GM18499 (cell line): ENCODE data around the gene TMEM179.

Experiments
- ATAC-seq: cut with Tn5 transposase; IDR thresholded peaks from one replicate; pipeline ENCODE4 v1.9.1; 2021; ENCODE audit warnings: moderate number of reproducible peaks; ENCODE audit not compliant: insufficient read depth, unreplicated experiment

The TMEM179 gene

DNA sequence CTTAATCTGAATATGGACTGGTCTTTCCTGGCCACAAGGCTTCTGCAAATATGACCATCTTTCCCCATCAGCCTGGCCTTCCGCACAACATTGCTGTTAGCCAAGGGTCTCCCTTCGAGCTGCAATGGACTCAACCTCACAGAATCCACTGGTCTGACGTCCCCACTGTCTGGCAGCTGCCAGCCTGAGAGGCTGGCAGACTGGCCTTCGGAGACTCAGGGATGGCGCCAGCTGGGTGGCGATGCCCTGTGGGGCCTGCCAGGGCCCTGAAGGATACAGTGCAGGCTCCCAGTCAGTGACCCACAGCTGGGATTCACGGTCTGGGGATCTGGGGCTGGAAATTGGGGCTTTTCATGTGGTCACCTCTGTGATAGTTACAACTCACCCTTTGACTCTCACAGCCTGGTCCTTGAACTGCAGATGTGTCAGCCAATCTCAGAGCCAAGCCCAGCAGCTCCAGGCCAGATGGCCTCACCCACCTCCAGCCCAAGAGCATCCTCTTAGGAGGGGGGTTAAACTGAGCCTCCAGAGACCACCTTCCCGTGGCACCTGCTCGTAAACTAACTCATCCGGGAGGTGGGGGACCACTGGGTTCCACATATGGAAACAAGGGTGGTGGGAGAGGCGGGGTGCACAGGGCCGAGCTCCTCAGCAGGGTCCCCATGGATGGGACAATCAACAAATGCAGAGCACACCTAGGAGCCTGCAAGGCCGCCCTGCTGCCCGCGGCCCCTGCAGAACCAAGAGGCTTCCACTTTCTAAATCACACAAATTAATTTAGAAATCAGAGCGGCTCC, 46.1 kb downstream of the TMEM179 start:
- no peak for ATAC-seq

DNA sequence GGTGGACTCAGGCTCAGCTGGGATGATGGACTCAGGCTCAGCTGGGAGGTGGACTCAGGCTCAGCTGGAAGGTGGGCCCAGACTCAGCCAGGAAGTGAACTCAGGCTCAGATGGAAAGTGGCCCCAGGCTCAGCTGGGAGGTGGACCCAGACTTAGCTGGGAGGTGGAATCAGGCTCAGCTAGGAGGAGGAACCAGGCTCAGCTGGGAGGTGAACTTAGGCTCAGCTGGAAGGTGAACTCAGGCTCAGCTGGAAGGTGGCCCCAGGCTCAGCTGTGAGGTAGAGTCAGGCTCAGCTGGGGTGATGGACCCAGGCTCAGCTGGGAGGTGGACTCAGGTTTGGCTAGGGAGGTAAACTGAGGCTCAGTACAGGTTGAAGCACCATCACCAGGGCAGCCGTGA, 46.8 kb downstream of the TMEM179 start:
- ATAC-seq, result no peak

DNA sequence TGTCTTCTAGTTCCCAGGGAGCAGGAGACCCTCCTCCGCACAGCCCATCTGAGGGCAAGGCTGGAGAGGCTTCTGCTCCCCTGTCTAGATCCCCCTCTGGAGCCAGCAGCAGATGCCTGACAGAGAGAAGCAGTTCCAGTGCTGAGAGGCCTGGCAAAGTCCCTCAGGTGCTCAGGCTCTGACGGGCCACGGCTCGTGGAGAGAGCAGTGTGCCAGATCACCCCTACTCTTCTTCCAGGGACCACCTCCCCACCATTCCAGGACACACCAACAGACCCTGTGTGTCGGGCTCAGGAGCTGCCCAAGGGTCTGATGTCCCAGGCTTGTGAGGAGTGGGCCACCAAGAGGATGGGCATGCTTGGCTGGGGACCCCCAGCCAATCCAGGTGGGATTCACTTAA, 47.5 kb downstream of the TMEM179 start:
- ATAC-seq, result no peak

DNA sequence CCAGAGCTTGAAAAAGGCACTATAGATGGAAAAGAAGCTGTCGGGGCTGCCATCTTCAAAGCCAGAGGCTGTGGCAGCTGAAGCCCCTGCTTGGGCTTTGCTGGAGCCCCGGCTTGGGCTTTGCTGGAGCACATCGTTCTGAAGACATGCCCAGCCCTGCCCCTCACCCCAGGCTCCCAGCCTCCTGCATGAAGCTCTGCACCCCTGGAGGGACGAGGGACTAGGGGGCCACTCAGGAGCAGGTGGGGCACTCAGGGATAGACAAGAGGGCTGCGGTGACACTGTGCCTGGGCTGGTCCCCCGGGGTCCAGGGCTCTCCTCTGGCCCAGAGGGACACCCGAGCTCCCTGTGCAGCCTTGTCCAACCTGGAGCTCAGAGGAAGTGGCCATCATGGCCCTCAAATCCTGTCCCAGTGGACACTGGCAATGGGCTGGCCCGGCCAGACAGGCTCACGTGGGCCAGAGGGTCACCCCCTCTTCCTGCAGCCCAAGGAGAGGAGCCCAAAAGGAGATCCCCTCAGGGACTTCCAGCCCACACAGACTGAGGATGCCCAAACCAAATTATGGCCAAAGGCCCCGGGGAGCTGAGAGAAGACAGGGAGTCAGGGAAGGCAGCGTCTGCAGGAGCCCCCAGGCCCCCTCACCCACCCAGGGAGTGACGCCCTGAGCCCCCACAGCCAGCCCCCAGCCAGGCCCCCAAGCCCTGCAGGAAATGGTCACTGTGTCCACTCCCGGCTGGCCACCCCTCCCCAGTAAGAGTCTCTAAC, 48.1 kb downstream of the TMEM179 start:
- no peak for ATAC-seq

DNA sequence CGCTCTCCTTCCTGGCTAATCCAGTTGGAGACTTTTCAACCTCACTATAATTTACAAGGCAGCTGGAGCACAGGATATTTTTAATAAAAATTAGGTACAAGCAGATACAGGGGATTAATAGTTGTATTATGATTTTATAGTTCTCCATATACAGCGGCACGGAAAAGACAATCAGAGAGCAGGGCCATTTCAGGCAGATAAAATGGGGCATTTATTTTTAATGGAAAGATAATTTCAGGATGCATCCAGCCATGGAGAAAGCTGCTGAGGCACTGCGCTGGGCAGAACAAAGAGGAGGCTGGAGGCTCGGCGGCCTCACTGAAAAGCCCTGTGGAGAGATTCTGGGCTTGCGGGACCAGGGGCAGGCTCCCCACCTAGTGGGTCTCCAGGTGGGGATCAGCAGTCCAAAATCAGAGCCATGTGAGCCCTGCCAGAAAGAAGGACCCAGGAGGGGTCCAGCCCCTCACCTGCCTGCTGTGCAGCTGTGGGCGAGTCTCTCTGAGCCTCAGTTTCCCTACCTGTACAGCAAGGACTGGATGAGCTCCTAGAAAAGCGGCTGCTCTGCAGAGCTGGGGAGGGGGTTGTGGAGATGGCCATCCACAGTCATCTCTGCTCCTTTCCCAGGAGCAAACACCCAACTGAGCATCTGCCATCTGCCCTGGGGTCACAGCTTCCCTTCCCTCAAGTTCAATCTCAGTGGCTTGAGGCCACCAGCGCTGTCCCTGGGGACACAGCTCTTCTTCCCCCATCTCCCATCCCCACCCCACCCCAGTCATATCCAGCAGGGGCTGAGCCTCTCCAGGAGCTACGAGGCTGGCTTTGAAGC, 48.9 kb downstream of the TMEM179 start:
- ATAC-seq, result no peak

DNA sequence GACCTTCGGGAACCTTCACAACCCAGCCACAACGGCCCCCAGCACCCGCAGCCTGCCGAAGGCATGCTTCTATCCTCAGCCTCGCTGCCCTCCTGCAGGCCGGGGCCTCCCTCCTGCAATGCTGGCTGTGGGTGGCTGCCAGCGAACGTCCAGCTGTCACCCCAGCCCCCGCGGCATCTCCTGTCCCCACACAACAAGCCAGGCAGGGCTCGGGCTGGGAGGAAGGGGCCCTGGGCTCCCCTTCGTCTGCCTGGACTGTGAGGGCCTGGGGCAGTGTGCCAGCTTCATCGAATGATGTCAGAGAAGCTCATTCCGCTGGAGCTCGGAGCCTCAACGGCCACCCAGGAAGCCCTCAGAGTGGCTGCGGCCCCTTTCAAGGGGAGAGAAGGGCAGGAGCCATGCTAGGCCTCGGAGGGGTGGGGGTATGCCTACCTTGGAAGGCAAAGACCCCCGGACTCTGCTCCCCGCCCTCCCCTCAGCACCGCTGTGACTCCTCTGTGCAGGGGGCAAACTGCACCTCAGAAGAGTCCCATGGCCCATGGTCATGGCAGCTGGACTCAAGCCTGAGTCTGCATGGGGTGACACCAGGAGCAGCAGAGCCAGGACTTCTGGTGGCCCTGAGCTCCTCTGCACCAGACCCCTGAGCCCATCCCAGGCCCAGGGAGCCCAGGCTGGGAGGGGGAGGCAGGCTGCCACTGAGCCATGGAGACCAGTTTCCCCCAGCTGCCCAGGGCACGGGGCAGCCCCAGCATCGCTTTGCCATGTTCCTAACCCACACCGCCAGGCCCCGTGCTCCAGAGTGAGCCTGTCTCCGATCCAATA, 49.8 kb downstream of the TMEM179 start:
- ATAC-seq, result no peak

DNA sequence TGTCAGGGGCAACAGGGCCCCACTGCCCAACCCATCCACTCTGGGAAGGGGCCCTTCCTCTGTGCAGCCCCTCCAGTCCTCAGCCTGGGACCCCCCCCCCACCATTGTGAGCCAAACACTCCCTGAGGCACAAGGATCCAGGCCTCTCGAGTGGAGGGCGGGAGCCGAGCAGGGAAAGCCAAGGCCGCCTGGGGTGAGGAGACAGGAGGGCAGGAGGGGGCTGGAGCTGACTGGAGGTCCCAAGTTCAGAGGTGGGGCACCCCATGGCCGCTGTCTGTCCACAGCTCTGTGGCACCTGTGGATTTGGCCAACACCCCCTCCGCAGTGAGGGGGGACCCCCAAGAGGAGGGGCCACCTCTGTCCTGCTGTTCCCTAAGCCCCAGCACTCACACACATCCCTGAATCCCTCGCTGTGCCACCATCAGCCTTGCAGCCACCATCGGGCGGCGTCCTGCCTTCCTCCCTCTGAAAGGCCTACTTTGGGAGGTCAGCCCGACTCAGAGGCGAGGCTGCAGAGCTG, 50.4 kb downstream of the TMEM179 start:
- no peak for ATAC-seq

DNA sequence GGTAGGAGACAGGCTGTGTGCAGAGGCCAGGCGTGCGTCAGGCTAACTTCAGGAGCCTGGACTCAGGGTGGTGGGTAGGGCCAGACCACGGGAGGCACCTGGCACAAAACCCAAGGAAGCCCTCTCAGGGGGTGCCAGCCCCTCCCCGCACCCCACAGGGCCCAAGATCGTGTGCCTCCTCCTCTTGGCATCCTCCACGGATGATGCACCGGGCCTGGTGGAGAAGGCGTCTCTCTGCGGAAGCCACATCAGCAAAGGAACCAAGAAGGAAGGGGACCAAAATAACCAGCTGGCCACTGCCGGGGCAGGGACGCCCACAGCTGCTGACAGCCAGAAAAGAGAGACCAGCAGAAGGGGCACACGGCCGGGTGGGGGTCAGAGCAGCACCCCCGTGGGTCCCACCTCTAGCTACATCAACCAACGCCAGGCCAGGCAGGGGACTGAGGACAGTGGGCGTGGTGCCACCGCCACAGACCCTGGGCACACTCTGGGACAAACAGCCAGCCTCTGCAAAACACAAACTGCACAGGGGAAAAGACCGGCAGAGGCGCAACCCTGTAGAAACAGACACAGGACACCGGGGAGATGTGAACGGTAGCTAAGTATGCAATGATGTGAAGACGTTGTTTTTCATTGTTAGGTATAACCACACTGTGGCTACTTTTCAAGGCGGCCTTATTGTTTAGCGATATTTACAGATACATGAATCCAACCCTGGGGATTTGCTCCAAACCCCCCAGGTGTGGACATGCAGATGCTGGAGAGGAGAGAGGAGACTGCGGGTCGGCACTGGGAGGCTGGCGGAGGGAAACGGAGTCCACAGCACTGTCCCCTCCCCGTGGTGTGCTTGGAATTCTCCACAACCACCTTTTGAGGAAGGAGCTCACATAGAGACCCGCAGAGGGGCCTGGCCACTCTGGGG, 51.1 kb downstream of the TMEM179 start:
- ATAC-seq, result no peak

DNA sequence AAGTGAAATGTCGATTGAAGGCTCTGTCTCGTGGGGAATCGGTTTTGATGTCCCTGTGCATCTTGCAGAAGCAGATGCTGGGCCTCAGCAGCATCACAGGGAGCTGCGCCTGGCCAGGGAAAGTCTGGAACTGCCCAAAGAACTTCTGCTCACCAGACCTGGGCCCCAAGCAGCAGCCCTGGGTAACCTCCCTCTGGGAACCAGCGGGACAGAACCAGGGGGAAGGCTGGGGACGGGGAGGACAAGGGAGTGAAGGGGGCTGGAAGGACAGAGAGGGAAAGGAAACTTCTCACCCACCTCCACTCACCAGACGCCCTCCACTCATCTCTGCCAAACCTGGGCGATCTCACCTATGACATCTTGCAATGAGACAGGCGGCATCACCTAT, 51.8 kb downstream of the TMEM179 start:
- ATAC-seq, result no peak

DNA sequence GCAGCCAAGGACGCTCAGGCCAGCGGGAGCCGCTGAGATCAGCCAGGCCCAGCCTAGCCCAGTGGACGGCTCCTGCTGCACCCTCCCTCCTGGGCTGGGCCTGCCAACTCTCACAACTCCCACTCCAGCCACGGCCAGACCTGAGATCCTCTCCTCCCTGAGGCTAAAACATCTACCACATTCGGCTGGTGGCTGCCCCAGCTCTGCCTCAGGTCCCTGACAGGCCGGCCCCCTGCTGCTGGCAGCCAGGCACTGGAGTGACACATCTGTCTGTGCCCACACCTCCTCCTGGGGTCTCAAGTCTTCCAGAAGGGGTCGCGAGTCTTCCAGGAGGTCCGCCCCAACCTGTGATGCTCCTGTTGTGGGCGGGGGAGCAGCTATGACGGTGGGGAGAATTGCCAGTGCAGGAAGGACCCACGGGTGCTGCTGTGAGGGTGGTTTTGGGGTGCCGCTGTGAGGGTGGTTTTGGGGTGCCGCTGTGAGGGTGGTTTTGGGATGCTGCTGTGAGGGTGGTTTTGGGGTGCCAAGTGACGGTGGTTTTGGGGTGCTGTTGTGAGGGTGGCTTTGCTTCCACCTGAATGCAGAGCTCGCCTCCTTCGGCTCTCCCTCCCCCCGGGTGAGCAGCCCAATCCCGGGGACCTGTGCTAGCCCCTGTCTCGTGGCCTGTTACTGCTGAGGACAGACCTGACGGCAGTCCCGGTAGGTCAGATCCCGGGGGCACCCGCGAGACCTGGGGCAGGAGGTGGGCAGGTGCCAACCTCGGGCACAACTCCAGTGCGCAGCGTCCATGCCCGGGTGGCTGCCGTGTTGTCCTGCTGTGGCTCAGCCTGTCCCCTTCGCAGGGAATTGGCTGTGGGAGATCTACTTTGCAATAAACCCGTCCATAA, 52.5 kb downstream of the TMEM179 start:
- ATAC-seq, result no peak

DNA sequence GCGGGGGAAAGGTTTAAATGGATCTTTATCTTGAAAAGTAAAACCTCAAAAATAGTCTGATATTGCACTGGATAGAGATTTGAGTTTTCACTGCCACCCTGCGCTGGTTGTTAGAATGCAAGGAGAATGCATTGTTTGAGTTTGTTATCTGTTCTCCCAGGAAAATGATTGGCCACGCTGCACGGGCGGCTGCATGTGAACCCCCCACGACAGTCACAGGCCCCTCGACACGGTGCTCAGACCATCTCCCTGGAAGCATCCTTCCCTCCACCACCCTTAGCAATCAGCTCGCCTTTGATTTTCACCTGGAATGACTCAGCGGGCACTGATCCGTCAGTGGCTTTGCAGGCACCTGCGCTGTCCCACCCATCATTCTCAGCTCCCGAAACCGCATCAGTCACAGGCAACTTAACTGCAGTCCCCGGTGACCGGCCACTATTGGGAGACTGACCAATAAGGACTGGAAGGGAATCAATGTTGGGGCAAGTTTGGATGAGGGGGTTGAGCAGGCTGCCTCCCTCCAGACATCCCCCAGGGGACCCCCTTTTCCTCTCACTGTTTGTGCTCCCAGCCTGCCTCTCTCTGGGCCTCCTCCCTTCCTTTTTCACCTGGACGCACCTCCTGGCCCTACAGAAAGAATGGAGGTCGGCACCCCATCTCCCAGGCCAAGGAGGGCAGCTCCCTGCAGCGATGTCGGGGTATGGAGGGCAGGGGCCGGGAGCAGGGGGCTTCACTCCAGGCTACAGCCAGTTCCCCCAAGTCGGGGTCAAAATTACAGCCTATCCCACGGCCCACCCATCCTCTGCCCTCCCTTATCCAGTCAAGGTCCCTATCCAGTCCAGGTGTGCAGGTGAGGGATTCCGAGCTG, 53.5 kb downstream of the TMEM179 start:
- no peak for ATAC-seq

DNA sequence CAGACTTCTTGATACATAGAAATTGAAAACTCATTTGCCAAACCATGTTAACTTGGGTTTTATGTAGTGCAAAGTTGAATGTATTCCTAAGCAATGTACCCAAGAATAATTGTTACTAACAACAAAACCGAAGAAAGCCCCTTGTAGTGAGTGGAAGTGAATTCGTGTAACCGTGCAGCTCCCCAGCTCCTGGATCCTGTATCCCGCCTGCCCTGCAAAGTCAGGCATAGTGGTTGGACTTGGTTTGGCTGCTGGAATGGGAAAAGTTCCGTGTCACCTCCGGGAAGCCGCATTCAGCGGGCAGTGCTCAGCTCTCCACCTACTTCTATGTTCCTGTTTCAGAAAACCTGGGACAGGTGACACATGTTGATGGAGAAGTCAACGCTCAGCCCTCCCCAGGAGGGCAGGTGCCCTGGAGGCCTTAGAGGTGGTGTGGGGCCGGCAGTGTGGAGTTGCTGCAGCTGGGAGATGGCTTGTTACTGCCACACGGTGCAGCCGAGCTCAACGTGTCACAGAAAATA, 54.2 kb downstream of the TMEM179 start:
- ATAC-seq, result no peak

DNA sequence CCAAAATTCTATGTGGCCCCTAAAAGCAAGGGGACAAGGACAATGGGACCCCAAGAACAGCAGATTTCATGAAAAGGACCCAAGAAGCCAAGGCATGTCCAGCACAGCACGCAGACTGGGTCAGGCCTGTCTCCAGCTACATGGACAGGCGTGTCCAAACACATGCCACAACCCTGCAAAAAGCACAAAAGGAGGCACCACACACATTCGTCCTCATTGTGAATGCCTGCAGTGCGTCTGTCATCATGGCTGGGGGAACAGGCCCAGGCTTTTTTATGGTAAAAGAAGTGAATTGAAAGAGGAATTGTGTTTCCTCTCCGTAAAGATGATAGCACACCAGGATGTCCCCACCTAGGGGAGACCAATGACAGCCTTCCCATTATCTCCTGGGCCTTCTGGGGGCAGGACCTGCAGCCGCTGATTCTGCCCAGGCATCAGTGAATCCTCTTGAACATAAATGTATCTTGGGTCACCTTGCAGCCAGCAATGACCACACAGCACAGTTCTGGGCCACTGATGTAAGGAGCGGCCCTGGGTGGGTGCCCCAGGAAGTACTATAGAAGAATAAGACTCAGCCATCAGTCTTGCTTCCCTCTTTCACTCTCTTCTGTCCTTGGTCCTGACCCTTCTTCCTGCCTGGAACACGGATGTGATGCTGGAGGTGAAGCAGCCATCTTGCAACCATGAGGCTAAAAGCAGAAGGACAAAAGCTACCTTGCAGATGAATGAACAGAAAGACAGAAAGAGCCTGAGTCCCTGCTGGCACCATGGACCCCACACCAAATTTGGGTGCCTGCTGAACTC, 54.8 kb downstream of the TMEM179 start:
- no peak for ATAC-seq

DNA sequence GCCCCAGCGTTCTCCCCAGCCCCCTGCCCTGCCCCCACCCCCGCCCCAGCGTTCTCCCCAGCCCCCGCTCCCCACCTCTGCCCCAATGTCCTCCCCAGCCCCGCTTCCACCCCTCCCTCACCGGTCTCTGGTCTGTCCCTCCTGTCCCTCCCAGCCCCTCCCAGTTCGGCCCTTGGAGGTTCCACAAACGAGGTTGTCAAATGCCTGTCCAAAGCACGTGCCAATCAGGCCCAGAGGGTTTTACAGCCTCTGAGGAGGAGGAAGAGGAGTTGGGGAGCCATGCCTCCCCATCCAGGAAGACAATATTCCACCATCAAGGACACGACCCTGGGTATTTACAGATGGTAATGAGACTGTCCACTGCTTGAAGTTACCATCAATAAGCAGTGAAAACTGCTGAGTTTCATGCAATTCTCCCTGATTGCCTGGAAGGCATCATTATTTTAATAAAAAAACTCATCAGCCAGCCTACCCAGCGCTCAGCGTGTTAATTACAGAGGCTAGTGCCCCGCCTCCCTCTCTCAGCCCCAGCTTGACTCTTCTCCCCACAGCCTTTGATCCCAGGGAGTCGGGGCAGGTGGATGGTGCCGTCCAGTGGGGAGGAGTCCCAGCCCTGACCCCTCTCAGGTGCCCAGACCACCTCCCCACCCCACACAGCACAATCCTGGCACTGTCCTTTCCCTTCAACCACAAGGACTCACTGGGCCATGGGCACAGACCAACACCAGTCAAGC, 55.6 kb downstream of the TMEM179 start:
- no peak for ATAC-seq

DNA sequence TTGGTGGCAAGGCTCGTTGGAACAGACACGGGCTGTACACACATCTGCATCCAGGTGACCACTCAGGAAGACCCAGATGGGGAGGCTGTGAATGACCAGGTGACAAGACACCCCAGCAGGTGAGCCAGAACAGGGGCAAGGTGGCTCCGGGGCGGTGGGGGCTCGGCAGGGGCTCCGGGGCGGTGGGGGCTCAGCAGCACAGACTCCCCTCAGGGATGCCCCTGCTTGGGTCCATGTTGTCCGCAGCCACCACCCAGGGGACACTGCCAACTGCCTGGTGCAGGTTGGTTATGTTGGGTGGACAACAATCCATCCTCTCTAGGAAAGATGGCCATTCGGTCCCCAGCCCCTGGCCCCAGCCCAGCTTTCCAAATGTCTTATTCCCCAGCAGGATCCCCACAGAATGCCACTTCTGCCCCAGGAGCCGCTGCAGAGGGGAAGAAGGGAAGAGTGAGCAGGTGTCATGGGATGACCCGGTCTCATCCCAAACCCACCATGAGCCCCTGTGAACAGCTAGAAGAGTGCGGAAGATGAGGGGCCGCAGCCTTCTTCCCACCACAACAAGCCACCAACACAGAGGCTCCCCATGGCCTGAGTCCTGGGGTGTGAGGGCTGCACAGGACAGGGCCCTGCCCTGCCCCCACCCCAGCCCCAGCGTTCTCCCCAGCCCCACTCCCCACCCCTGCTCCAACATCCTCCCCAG, 56.4 kb downstream of the TMEM179 start:
- ATAC-seq, result no peak
